GM12878 (cell line): ENCODE results near the gene SRP68. TPM values are rescaled to one million over a fixed set of nuclear protein-coding genes. Genes with fewer than 3 reads are reported as not detected.

Experiments
- CHD1 ChIP-seq: IDR thresholded peaks from 2 replicates; pipeline ENCODE4 v1.6.1; 2012; ENCODE audit warnings: low read depth, low read length, improper control_type of control experiment
- CTCF ChIP-seq, 3 experiments: IDR thresholded peaks in 2 of 3; conservative IDR thresholded peaks in 1 of 3; 2 replicates each; pipeline ENCODE4 v1.5.1; 2011; ENCODE audit warnings: low read depth in 3 of 3, low read length in 3 of 3, mild to moderate bottlenecking in 3 of 3, control low read depth in 2 of 3, moderate library complexity in 2 of 3, inconsistent platforms in 1 of 3, mixed read lengths in 1 of 3; ENCODE audit not compliant: control insufficient read depth in 2 of 3, insufficient read depth in 1 of 3; ENCODE audit errors: extremely low read depth in 1 of 3
- CUX1 ChIP-seq: IDR thresholded peaks from 2 replicates; pipeline ENCODE4 v1.6.1; 2012; ENCODE audit warnings: improper control_type of control experiment, low read depth, low read length; ENCODE audit not compliant: insufficient replicate concordance
- E4F1 ChIP-seq: fragments of 450-650 bp; IDR thresholded peaks from 2 replicates; pipeline ENCODE4 v1.6.1; 2018; ENCODE audit warnings: borderline replicate concordance, mild to moderate bottlenecking; ENCODE audit not compliant: partially characterized antibody
- EGR1 ChIP-seq, 2 experiments: IDR thresholded peaks; 1 replicate in 1 of 2; 2 replicates in 1 of 2; pipeline ENCODE4 v1.6.1; 2011 to 2012; ENCODE audit warnings: low read depth in 2 of 2, low read length in 2 of 2, borderline replicate concordance in 1 of 2, mild to moderate bottlenecking in 1 of 2, moderate library complexity in 1 of 2
- ETV6 ChIP-seq, 2 experiments: fragments of 450-650 bp in 1 of 2; IDR thresholded peaks in 1 of 2; conservative IDR thresholded peaks in 1 of 2; 2 replicates each; pipeline ENCODE4 v1.6.1; 2014; ENCODE audit warnings: antibody characterized with exemption in 1 of 2, borderline replicate concordance in 1 of 2, low read depth in 1 of 2, mild to moderate bottlenecking in 1 of 2, moderate library complexity in 1 of 2
- GATAD2B ChIP-seq: fragments of 450-650 bp; conservative IDR thresholded peaks from 2 replicates; pipeline ENCODE4 v1.6.1; 2017; ENCODE audit warnings: low read depth, mild to moderate bottlenecking, moderate library complexity
- HCFC1 ChIP-seq: fragments of 150-350 bp; IDR thresholded peaks from 2 replicates; pipeline ENCODE4 v1.6.1; 2014; ENCODE audit warnings: low read length
- JUND ChIP-seq: IDR thresholded peaks from 2 replicates; pipeline ENCODE4 v1.6.1; 2012; ENCODE audit warnings: low read depth, mild to moderate bottlenecking, low read length, improper control_type of control experiment, moderate library complexity
- MAX ChIP-seq: IDR thresholded peaks from 2 replicates; pipeline ENCODE4 v1.6.1; 2012; ENCODE audit warnings: low read depth, low read length, improper control_type of control experiment
- MEF2B ChIP-seq: fragments of 450-650 bp; IDR thresholded peaks from 2 replicates; pipeline ENCODE4 v1.6.1; 2018; ENCODE audit warnings: mild to moderate bottlenecking, moderate library complexity; ENCODE audit not compliant: partially characterized antibody, poor library complexity, severe bottlenecking
- SMARCA5 ChIP-seq: fragments of 450-650 bp; IDR thresholded peaks from 2 replicates; pipeline ENCODE4 v1.6.1; 2017; ENCODE audit warnings: mild to moderate bottlenecking
- SRF ChIP-seq, 2 experiments: IDR thresholded peaks; 2 replicates each; pipeline ENCODE4 v1.6.1; 2011; ENCODE audit warnings: low read depth in 2 of 2, low read length in 2 of 2, mild to moderate bottlenecking in 1 of 2, moderate library complexity in 1 of 2
- STAT1 ChIP-seq: fragments of 450-650 bp; conservative IDR thresholded peaks from 2 replicates; pipeline ENCODE4 v1.6.1; 2014; ENCODE audit warnings: antibody characterized with exemption, mild to moderate bottlenecking
- ZSCAN29 ChIP-seq: fragments of 450-650 bp; IDR thresholded peaks from 2 replicates; pipeline ENCODE4 v1.6.1; 2017; ENCODE audit warnings: mild to moderate bottlenecking, moderate library complexity
- polyA plus RNA-seq, 11 experiments: library from polyadenylated mRNA; depleted of rRNA in 4 of 11; unstranded in 6 of 11; stranded (reverse) in 5 of 11; fragments of >200 nt; fragmentation: Nextera tagmentation in 4 of 11; fragmentation: Illumina TruSeq in 1 of 11; extraction: Ambion mirVana in 4 of 11; extraction: Trizol in 1 of 11; gene quantifications; 1 replicate in 1 of 11; 2 replicates in 10 of 11; pipeline versions ENCODE4 v1.2.1 to v1.2.3, GENCODE V29; 2011 to 2016; ENCODE audit warnings: inconsistent platforms in 2 of 11, missing spikeins in 2 of 11, low read depth in 1 of 11
- total RNA-seq, 4 experiments: library from RNA; depleted of rRNA in 3 of 4; stranded (reverse); fragments of >200 nt in 3 of 4; fragmentation: Illumina TruSeq in 1 of 4; extraction: Trizol in 1 of 4; gene quantifications; 2 replicates each; pipeline versions ENCODE4 v1.2.1 to v1.2.3, GENCODE V29; 2013 to 2021

Gene SRP68
- total and polyA plus RNA-seq, 10 of the 15 experiments (the other 5 are each of a cell fraction or from before 2014, with no cell fraction given) = 24.7 to 89.7 (median 62.7) TPM

- TF ChIP-seq CUX1 = no peak
- TF ChIP-seq EGR1 (IDR thresholded peaks at IDR 0.05; ENCODE audit: borderline replicate concordance in 1 of 2, low read depth in 2 of 2, low read length in 2 of 2) = 0 out of 3 replicates have a peak, but pooled peaks of 1 of the 2 experiments have one; percentile 7
- no peak for TF ChIP-seq ZSCAN29
- no peak for TF ChIP-seq STAT1
- no peak for TF ChIP-seq HCFC1
- no peak for TF ChIP-seq ETV6 (conservative IDR thresholded peaks at IDR 0.05 in 1 of 2, IDR thresholded peaks at IDR 0.05 in 1 of 2; ENCODE audit: borderline replicate concordance in 1 of 2, low read depth in 1 of 2)
- TF ChIP-seq MAX = no peak
- TF ChIP-seq SMARCA5 = peak; percentile 28; the same call in 1 of the 2 replicates
- no peak for TF ChIP-seq JUND
- TF ChIP-seq CTCF (IDR thresholded peaks at IDR 0.05 in 2 of 3, conservative IDR thresholded peaks at IDR 0.05 in 1 of 3; ENCODE audit: control insufficient read depth in 2 of 3, extremely low read depth in 1 of 3, insufficient read depth in 1 of 3, low read depth in 3 of 3, low read length in 3 of 3) = no peak
- TF ChIP-seq MEF2B = no peak
- TF ChIP-seq SRF (IDR thresholded peaks at IDR 0.05; ENCODE audit: low read depth in 2 of 2, low read length in 2 of 2) = no peak
- no peak for TF ChIP-seq E4F1
- TF ChIP-seq CHD1 = no peak
- 0 out of 2 replicates have a peak, but pooled peaks have one; percentile 46 for TF ChIP-seq GATAD2B
Observed at GRCh38 chr17:75996665-75997590, 75.4 kb downstream of the SRP68 start (continued).
